ENCODE results near the gene TBC1D21.

DNA sequence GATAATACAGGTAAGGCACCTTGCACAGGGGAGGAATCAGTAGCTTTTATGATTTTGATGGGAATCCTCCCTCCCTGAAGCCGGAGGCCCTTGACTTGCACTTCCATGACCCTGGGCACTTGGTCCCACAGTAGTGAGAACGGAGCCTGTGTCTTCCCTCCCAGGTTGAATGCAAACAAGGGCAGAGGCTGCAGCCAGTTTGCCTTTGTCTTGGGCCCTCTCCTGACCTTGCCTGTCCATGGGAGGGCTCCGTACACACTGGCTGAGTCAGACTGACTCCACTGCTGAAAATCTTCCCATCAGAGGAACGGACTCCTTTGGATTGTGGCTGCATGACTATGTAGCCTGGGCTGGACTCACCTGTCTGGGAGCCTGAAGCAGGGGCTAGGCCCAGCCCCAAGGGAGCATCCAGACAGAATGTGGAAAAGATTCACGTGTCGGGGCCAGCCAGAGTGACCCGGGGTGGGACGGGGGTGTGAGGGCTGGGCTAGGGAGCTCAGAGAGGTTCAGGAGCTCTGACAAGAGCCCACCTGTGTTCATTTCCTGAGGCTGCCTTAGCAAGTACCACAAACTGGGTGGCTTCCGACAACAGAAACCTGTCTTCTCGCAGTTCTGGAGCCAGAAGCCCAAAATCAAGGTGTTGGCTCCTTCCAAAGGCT is 9.5 kb downstream of the TBC1D21 start:
- TF ChIP-seq ZNF274 (IDR thresholded peaks at IDR 0.05; ENCODE audit: borderline replicate concordance, extremely low read depth, low read length) (no peak), GABPA (IDR thresholded peaks at IDR 0.05; ENCODE audit: borderline replicate concordance, insufficient read depth, low read length) (no peak), EZH2 (IDR thresholded peaks at IDR 0.05; ENCODE audit: low read depth, low read length, severe bottlenecking) (no peak), JUND (IDR thresholded peaks at IDR 0.05; ENCODE audit: low read length) (no peak), KDM5A (IDR thresholded peaks at IDR 0.05; ENCODE audit: low read length) (no peak), RFX5 (IDR thresholded peaks at IDR 0.05; ENCODE audit: borderline replicate concordance, low read depth, low read length) (no peak), POLR2AphosphoS5 (IDR thresholded peaks at IDR 0.05; ENCODE audit: low read depth, low read length) (no peak), SRF (IDR thresholded peaks at IDR 0.05; ENCODE audit: low read depth, low read length) (no peak)
- TF ChIP-seq, protein P1, sequence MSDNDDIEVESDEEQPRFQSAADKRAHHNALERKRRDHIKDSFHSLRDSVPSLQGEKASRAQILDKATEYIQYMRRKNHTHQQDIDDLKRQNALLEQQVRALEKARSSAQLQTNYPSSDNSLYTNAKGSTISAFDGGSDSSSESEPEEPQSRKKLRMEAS (IDR thresholded peaks at IDR 0.05) = no peak
- TF ChIP-seq, protein P2, sequence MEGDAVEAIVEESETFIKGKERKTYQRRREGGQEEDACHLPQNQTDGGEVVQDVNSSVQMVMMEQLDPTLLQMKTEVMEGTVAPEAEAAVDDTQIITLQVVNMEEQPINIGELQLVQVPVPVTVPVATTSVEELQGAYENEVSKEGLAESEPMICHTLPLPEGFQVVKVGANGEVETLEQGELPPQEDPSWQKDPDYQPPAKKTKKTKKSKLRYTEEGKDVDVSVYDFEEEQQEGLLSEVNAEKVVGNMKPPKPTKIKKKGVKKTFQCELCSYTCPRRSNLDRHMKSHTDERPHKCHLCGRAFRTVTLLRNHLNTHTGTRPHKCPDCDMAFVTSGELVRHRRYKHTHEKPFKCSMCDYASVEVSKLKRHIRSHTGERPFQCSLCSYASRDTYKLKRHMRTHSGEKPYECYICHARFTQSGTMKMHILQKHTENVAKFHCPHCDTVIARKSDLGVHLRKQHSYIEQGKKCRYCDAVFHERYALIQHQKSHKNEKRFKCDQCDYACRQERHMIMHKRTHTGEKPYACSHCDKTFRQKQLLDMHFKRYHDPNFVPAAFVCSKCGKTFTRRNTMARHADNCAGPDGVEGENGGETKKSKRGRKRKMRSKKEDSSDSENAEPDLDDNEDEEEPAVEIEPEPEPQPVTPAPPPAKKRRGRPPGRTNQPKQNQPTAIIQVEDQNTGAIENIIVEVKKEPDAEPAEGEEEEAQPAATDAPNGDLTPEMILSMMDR (IDR thresholded peaks at IDR 0.05; ENCODE audit: control extremely low read depth in 1 of 3, insufficient read depth in 1 of 3, low read depth in 1 of 3, low read length in 3 of 3) = no peak
- TF ChIP-seq, protein P3, sequence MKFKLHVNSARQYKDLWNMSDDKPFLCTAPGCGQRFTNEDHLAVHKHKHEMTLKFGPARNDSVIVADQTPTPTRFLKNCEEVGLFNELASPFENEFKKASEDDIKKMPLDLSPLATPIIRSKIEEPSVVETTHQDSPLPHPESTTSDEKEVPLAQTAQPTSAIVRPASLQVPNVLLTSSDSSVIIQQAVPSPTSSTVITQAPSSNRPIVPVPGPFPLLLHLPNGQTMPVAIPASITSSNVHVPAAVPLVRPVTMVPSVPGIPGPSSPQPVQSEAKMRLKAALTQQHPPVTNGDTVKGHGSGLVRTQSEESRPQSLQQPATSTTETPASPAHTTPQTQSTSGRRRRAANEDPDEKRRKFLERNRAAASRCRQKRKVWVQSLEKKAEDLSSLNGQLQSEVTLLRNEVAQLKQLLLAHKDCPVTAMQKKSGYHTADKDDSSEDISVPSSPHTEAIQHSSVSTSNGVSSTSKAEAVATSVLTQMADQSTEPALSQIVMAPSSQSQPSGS (IDR thresholded peaks at IDR 0.05; ENCODE audit: low read length) = no peak

Data from H1 (cell line).